22Rv1 (cell line): Measurements from ENCODE around the gene WWOX.

Source experiments
- CTCF ChIP-seq: fragments of 450-650 bp; IDR thresholded peaks from 2 replicates; pipeline ENCODE4 v1.5.1; 2017; ENCODE audit warnings: mild to moderate bottlenecking
- ZFX ChIP-seq: fragments of 450-650 bp; IDR thresholded peaks from 2 replicates; pipeline ENCODE4 v1.6.1; 2017; ENCODE audit warnings: antibody characterized with exemption, borderline replicate concordance

DNA sequence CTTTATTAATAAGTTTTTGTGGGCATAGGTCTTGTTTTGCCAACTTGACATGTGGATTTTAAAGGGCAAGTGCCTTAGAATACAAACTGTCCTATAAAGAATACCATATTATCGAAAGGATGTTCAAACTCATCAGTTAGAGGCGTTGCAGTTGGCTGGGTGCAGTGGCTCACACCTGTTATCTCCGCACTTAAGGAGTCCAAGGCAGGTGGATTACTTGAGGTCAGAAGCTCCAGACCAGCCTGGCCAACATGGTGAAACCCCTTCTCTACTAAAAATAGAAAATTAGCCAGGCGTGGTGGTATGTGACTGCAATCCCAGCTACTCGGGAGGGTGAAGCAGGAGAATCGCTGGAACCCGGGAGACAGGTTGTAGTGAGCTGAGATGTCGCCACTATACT, 472.0 kb downstream of the WWOX start:
- TF ChIP-seq CTCF: no peak
- no peak for TF ChIP-seq ZFX
